Sigmoid colon (tissue), 7 donors: ENCODE measurements around the gene HCN3. TPM values are rescaled to one million over a fixed set of nuclear protein-coding genes. Genes with fewer than 3 reads are reported as not detected.
A peak's percentile ranks its signal among the peaks of the same experiment; 100 is the strongest.

Experiments used
- DNase-seq: peaks from one replicate; pipeline ENCODE4 v3.0.0-alpha.2; 2019
- H3K27ac ChIP-seq, 4 donors: fragments of 200-600 bp; sonication (generic); one replicate each; pipeline ENCODE4 v1.5.1; 2016 to 2019; ENCODE audit warnings: mild to moderate bottlenecking in 1 of 4
- H3K27me3 ChIP-seq, 3 donors: fragments of 200-600 bp; sonication (generic); one replicate each; pipeline ENCODE4 v1.5.1; 2019; ENCODE audit warnings: mild to moderate bottlenecking in 1 of 3
- H3K36me3 ChIP-seq, 4 donors: fragments of 200-600 bp; sonication (generic); one replicate each; pipeline ENCODE4 v1.5.1; 2016 to 2019
- H3K4me1 ChIP-seq, 4 donors: fragments of 200-600 bp; sonication (generic); one replicate each; pipeline ENCODE4 v1.5.1; 2017 to 2019
- H3K4me3 ChIP-seq, 4 donors: fragments of 200-600 bp; sonication (generic); one replicate each; pipeline ENCODE4 v1.5.1; 2017 to 2019; ENCODE audit warnings: mild to moderate bottlenecking in 2 of 4, moderate library complexity in 1 of 4
- H3K9me3 ChIP-seq, 4 donors: fragments of 200-600 bp in 3 of 4; sonication (generic) in 3 of 4; one replicate each; pipeline versions ENCODE4 v1.5.1 to v1.6.1; 2013 to 2019
- CTCF ChIP-seq, 4 experiments: fragments of 450-650 bp in 3 of 4; fragments of 200-600 bp in 1 of 4; IDR thresholded peaks; one replicate each; pipeline ENCODE4 v1.5.1; 2016 to 2019; ENCODE audit warnings: antibody characterized with exemption in 4 of 4, mild to moderate bottlenecking in 3 of 4, moderate library complexity in 2 of 4
- EP300 ChIP-seq, 4 donors: sonication (generic); formaldehyde crosslinking; IDR thresholded peaks; one replicate each; pipeline ENCODE4 v1.6.1; 2017; ENCODE audit warnings: antibody characterized with exemption in 4 of 4
- POLR2A ChIP-seq, 2 donors: fragments of 450-650 bp; IDR thresholded peaks; one replicate each; pipeline ENCODE4 v1.6.1; 2016; ENCODE audit warnings: antibody characterized with exemption in 2 of 2, mild to moderate bottlenecking in 2 of 2, moderate library complexity in 2 of 2
- POLR2AphosphoS5 ChIP-seq, 4 donors: sonication (generic); formaldehyde crosslinking; IDR thresholded peaks; one replicate each; pipeline ENCODE4 v1.6.1; 2017; ENCODE audit warnings: antibody characterized with exemption in 4 of 4
- WGBS, 2 donors: extraction: QIAGEN DNeasy Blood & Tissue Kit; methylation state at CpG; one replicate each; pipeline ENCODE4 v1.1.7; 2013; 5-methylcytosine and 5-hydroxymethylcytosine counted together
- intact Hi-C: fragments of 100-400 bp; cut with DNase I; formaldehyde crosslinking; loops from one replicate; pipeline ENCODE4 v1.15.1; 2023
- polyA plus RNA-seq, 3 donors: library from polyadenylated mRNA; stranded (reverse); fragments of 200-250 nt; gene quantifications; one replicate each; pipeline ENCODE4 v1.2.3, GENCODE V29; 2013
- total RNA-seq, 4 donors: library from RNA; depleted of rRNA; stranded (reverse); fragments of >200 nt; gene quantifications; one replicate each; pipeline ENCODE4 v1.1.0, GENCODE V29; 2016
- donor health status: healthy with polysubstance abuse.
- donor health status: Bipolar disorder and iron deficiency.
- donor health status: healthy.

HCN3 gene
- total and polyA plus RNA-seq, 7 donors: 0.69 to 8.6 (median 2.1) TPM

- no peak for DNase-seq
- WGBS, 2 donors: 93 to 94% methylated on average over 21 of the region's 21 CpGs
Observed at GRCh38 chr1:155268630-155269029, 8.6 kb upstream of the HCN3 start.

GRCh38 chr1:155269381-155269780, 7.9 kb upstream of the HCN3 start:
- 95 to 96% methylated on average over 21 of the region's 21 CpGs for WGBS, 2 donors
- no peaks in the 10 kb centered on the region for H3K27me3 ChIP-seq
- no peak for DNase-seq
- peaks cover 52 to 68% (median 55%) of the 10 kb centered on the region in 4 donors for H3K36me3 ChIP-seq
- no peak overlapping the region for H3K4me3 ChIP-seq
- H3K9me3 ChIP-seq: no peaks in the 10 kb centered on the region
- TF ChIP-seq POLR2A (IDR thresholded peaks at IDR 0.05) (no peak), EP300 (IDR thresholded peaks at IDR 0.05) (no peak), POLR2AphosphoS5 (IDR thresholded peaks at IDR 0.05) (no peak)
- peaks cover 0 to 25% (median 16%) of the 10 kb centered on the region in 4 donors for H3K4me1 ChIP-seq
- intact Hi-C loops: loop anchor here (5.0 kb wide), 1 partner anchor 588 kb away; the partner anchor contains the start of genes GON4L and SYT11
- H3K27ac ChIP-seq: no peak overlapping the region

More at GRCh38 chr1:155268630-155269029, 8.6 kb upstream of the HCN3 start:
- H3K4me3 ChIP-seq: no peak overlapping the region
- peaks cover 56 to 75% (median 60%) of the 10 kb centered on the region in 4 donors for H3K36me3 ChIP-seq
- peaks cover 0 to 22% (median 16%) of the 10 kb centered on the region in 4 donors for H3K4me1 ChIP-seq
- TF ChIP-seq POLR2AphosphoS5 (IDR thresholded peaks at IDR 0.05): no peak
- TF ChIP-seq EP300 (IDR thresholded peaks at IDR 0.05): no peak
- TF ChIP-seq POLR2A (IDR thresholded peaks at IDR 0.05): no peak
- no peak for TF ChIP-seq CTCF (IDR thresholded peaks at IDR 0.05)
- H3K27ac ChIP-seq: no peak overlapping the region
- intact Hi-C loops: loop anchor here (5.0 kb wide), 1 partner anchor 589 kb away; the partner anchor contains the start of genes GON4L and SYT11
- H3K27me3 ChIP-seq: no peaks in the 10 kb centered on the region
- no peaks in the 10 kb centered on the region for H3K9me3 ChIP-seq

GRCh38 chr1:155272466-155273342, 4.6 kb upstream of the HCN3 start:
- Histone ChIP-seq H3K36me3 (peaks cover 25 to 34% (median 30%) of the 10 kb centered on the region in 4 donors), H3K9me3 (no peaks in the 10 kb centered on the region), H3K4me1 (peaks cover 0 to 35% (median 24%) of the 10 kb centered on the region in 4 donors), H3K27me3 (no peaks in the 10 kb centered on the region), H3K27ac (peak overlapping the region; percentile 95 to 97 (median 96)), H3K4me3 (peak overlapping the region; percentile 75 to 90 (median 80))
- no peak for DNase-seq
- TF ChIP-seq POLR2A (IDR thresholded peaks at IDR 0.05) (no peak), POLR2AphosphoS5 (IDR thresholded peaks at IDR 0.05) (no peak)
- intact Hi-C loops: loop anchor here (2.0 kb wide), 1 partner anchor 22 kb away; no protein-coding TSS in a partner anchor
- WGBS, 2 donors: 3 to 5% methylated on average over 44 of the region's 44 CpGs

GRCh38 chr1:155273343-155274245, 3.7 kb upstream of the HCN3 start, which contains the start of gene CLK2:
TSS of gene CLK2 (minus strand) at chr1:155273504. CDS start at chr1:155270977, 2,527 bp downstream.
- H3K4me3 ChIP-seq: peak within 1 kb of the TSS; percentile 75 to 90 (median 80)
- intact Hi-C loops: loop anchor here (2.0 kb wide), 1 partner anchor 23 kb away; no protein-coding TSS in a partner anchor
- H3K27ac ChIP-seq: peak within 1 kb of the TSS; percentile 95 to 97 (median 96)
- no peaks in the 10 kb centered on the region for H3K9me3 ChIP-seq
- no peaks in the 10 kb centered on the region for H3K27me3 ChIP-seq
- TF ChIP-seq EP300 (IDR thresholded peaks at IDR 0.05) (peak in 1 of 4 donors; percentile 80), POLR2AphosphoS5 (IDR thresholded peaks at IDR 0.05) (peak; percentile 94 to 97 (median 96)), CTCF (IDR thresholded peaks at IDR 0.05) (no peak), POLR2A (IDR thresholded peaks at IDR 0.05) (peak; percentile 63 to 77)
- peaks cover 18 to 26% (median 22%) of the 10 kb centered on the region in 4 donors for H3K36me3 ChIP-seq
- DNase-seq: peak; percentile 98
- peaks cover 0 to 44% (median 33%) of the 10 kb centered on the region in 4 donors for H3K4me1 ChIP-seq
- WGBS, 2 donors: 9 to 14% methylated on average over 61 of the region's 61 CpGs
